Measurements from ENCODE around the gene RNF43.

DNA sequence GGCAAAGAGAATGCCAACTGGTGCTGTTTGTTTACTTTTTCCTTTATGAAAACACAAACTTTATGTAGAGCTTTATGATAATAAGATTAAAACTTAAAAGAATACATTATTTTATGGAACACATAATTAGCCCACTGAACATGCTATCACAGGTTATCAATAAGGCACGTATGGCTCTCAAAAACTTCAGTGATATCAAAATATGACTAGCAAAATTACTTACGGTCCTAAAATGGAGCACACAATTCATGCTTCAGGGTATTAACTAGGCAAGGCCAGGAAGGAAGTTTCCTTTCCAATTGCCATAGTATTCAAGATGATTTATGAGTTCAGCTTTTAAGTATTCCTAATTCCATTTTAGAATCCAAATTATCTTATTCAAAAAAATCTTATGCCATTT, 3.6 kb downstream of the RNF43 start:
- TF ChIP-seq, protein P1, sequence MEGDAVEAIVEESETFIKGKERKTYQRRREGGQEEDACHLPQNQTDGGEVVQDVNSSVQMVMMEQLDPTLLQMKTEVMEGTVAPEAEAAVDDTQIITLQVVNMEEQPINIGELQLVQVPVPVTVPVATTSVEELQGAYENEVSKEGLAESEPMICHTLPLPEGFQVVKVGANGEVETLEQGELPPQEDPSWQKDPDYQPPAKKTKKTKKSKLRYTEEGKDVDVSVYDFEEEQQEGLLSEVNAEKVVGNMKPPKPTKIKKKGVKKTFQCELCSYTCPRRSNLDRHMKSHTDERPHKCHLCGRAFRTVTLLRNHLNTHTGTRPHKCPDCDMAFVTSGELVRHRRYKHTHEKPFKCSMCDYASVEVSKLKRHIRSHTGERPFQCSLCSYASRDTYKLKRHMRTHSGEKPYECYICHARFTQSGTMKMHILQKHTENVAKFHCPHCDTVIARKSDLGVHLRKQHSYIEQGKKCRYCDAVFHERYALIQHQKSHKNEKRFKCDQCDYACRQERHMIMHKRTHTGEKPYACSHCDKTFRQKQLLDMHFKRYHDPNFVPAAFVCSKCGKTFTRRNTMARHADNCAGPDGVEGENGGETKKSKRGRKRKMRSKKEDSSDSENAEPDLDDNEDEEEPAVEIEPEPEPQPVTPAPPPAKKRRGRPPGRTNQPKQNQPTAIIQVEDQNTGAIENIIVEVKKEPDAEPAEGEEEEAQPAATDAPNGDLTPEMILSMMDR (conservative IDR thresholded peaks at IDR 0.05), result no peak
- TF ChIP-seq ZFX (IDR thresholded peaks at IDR 0.05), result no peak
